A673 (cell line): ENCODE results near the gene FPR3. TPM values are rescaled to one million over a fixed set of nuclear protein-coding genes. Genes with fewer than 3 reads are reported as not detected.
"Not testable (repeated sequence)": the region's sequence is repeated elsewhere in the genome, so short reads cannot be mapped to it uniquely, and the experiment has no call there.

Experiments
- BruUV-seq: library from RNA; stranded (reverse); fragments of 400-500 nt; replicated peaks from 2 replicates; lab custom pipeline; 2021; lab: Mats Ljungman, UMichigan
- CTCF ChIA-PET: fragments of 300-600 bp; sonication (Branson Sonifier 250); formaldehyde crosslinking; loops from one replicate; lab custom pipeline; 2022; ENCODE audit warnings: antibody characterized with exemption; lab: Charles Lee
- POLR2A ChIA-PET: fragments of 300-600 bp; sonication (Branson Sonifier 250); formaldehyde crosslinking; loops from one replicate; lab custom pipeline; 2022; ENCODE audit warnings: antibody characterized with exemption; ENCODE audit not compliant: low non-redundant PET; lab: Charles Lee
- DNase-seq: peaks from one replicate; pipeline ENCODE4 v3.0.0-alpha.2; 2015; ENCODE audit warnings: low spot score
- H3K27ac ChIP-seq: fragments of 200-600 bp; sonication (generic); 2 replicates; pipeline ENCODE4 v1.5.1; 2016; ENCODE audit warnings: mixed run types, low read depth, mild to moderate bottlenecking, mixed read lengths, antibody characterized with exemption, low read length; ENCODE audit not compliant: poor library complexity, severe bottlenecking
- H3K27me3 ChIP-seq: fragments of 200-600 bp; sonication (generic); replicated peaks from 2 replicates; pipeline ENCODE4 v1.6.1; 2017; ENCODE audit warnings: mixed run types, low read depth, mild to moderate bottlenecking, mixed read lengths, antibody characterized with exemption, low read length; ENCODE audit not compliant: insufficient read depth, poor library complexity
- H3K36me3 ChIP-seq: fragments of 200-600 bp; sonication (generic); 2 replicates; pipeline ENCODE4 v1.6.1; 2016; ENCODE audit warnings: mixed run types, mild to moderate bottlenecking, mixed read lengths, antibody characterized with exemption, low read length; ENCODE audit not compliant: insufficient read depth, poor library complexity, severe bottlenecking
- H3K4me1 ChIP-seq: fragments of 200-600 bp; sonication (generic); 2 replicates; pipeline ENCODE4 v1.6.1; 2017; ENCODE audit warnings: mixed run types, mild to moderate bottlenecking, mixed read lengths, antibody characterized with exemption, low read length; ENCODE audit not compliant: insufficient read depth, poor library complexity, severe bottlenecking
- H3K4me3 ChIP-seq: fragments of 200-600 bp; sonication (generic); 2 replicates; pipeline ENCODE4 v1.5.1; 2016; ENCODE audit warnings: low read depth, mixed run types, mild to moderate bottlenecking, mixed read lengths, low read length; ENCODE audit not compliant: poor library complexity, severe bottlenecking
- H3K9me3 ChIP-seq: fragments of 200-600 bp; sonication (generic); 2 replicates; pipeline ENCODE4 v1.6.1; 2016; ENCODE audit warnings: mixed run types, low read depth, mild to moderate bottlenecking, mixed read lengths, antibody characterized with exemption, low read length; ENCODE audit not compliant: poor library complexity, severe bottlenecking
- EZH2 ChIP-seq: fragments of 200-600 bp; sonication (generic); IDR thresholded peaks from 2 replicates; pipeline ENCODE4 v1.6.1; 2017; ENCODE audit warnings: borderline replicate concordance, low read depth, mild to moderate bottlenecking, mixed read lengths, antibody characterized with exemption, low read length; ENCODE audit not compliant: poor library complexity, severe bottlenecking
- intact Hi-C: fragments of 100-400 bp; cut with micrococcal nuclease; formaldehyde crosslinking; loops from one replicate; pipeline ENCODE4 v1.10.0; 2022; ENCODE audit not compliant: unreplicated experiment
- total RNA-seq: library from RNA; stranded (reverse); gene quantifications from 2 replicates; pipeline ENCODE4 v1.2.3, GENCODE V29; 2021
- TF ChIP-seq, protein P1 (sequence below): fragments of 300-800, 200-600 bp; sonication (generic); conservative IDR thresholded peaks from 2 replicates; pipeline ENCODE4 v1.5.1; 2017; ENCODE audit warnings: low read depth, mild to moderate bottlenecking, antibody characterized with exemption, low read length, moderate library complexity, mixed read lengths

FPR3 gene
- total RNA-seq, 1 experiment from 2014 or later = not detected

DNA sequence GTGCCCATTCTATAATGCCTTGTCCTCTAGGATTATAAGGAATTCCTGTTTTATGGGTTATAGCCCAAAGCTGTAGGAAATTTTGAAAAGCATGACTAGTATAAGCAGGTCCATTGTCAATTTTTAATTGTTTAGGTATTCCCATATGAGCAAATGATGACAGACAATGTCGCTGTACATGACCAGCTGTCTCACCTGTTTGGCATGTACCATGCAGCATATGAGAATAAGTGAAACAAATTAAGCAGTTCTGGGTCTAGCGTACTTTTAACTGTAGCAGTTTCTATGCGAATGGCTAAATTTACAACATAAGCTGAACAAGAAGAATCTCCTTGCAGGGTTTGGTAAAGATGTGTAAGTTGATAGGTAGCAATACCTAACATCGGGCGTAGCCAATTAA is 11.6 kb downstream of the FPR3 start:
- H3K27ac ChIP-seq, H3K4me3 ChIP-seq, H3K36me3 ChIP-seq, POLR2A ChIA-PET, CTCF ChIA-PET, BruUV-seq, DNase-seq, H3K27me3 ChIP-seq, H3K9me3 ChIP-seq: not testable (repeated sequence)
- intact Hi-C loops = loop anchor here (5.0 to 10.0 kb wide), 3 partner anchors 144 to 332 kb away; partner anchors contain the start of gene CEACAM18
- H3K4me1 ChIP-seq = peaks cover 27% of the 10 kb centered on the region

DNA sequence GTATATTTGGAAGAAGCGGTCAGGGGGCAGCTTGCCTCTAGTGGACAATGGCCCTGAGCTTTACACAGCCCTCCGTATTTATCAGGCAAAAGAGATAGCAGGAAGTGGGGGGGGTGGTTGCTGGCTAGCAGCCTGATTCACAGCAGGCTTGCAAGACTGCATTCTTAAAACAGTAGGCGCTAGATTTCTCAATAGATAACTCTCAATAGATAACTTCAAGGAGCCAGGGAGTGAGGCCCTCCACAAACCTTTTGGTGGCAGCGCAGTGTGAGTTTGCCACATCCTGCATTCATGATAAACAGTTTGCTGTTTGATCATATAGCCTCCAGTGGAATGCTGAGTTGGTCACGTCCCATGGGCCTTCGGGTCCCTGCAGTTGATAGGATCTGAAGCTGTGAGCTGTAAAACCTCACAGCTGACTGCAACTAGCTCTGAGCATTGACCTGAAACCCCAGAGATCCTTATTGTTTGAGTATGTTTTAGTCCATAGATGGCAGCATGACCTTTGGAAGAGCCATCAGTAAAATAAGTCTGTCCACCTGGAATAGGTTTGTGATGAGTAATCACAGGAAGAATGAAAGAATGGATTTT is 12.2 kb downstream of the FPR3 start:
- Histone ChIP-seq H3K9me3 (no peaks in the 10 kb centered on the region), H3K4me1 (peaks cover 27% of the 10 kb centered on the region), H3K4me3 (no peak overlapping the region), H3K27me3 (no peaks in the 10 kb centered on the region), H3K36me3 (no peaks in the 10 kb centered on the region), H3K27ac (no peak overlapping the region)
- no peak for TF ChIP-seq EZH2
- TF ChIP-seq, protein P1, sequence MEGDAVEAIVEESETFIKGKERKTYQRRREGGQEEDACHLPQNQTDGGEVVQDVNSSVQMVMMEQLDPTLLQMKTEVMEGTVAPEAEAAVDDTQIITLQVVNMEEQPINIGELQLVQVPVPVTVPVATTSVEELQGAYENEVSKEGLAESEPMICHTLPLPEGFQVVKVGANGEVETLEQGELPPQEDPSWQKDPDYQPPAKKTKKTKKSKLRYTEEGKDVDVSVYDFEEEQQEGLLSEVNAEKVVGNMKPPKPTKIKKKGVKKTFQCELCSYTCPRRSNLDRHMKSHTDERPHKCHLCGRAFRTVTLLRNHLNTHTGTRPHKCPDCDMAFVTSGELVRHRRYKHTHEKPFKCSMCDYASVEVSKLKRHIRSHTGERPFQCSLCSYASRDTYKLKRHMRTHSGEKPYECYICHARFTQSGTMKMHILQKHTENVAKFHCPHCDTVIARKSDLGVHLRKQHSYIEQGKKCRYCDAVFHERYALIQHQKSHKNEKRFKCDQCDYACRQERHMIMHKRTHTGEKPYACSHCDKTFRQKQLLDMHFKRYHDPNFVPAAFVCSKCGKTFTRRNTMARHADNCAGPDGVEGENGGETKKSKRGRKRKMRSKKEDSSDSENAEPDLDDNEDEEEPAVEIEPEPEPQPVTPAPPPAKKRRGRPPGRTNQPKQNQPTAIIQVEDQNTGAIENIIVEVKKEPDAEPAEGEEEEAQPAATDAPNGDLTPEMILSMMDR = no peak
- BruUV-seq = no TSS peak
- CTCF ChIA-PET = interaction anchor here (1.0 kb wide), 1 partner anchor 146 kb away, joined by 3 read pairs; no protein-coding TSS in a partner anchor
- intact Hi-C loops = loop anchor here (5.0 to 10.0 kb wide), 3 partner anchors 145 to 332 kb away; partner anchors contain the start of gene CEACAM18
- POLR2A ChIA-PET = no interaction called here
- peak; percentile 85 for DNase-seq

DNA sequence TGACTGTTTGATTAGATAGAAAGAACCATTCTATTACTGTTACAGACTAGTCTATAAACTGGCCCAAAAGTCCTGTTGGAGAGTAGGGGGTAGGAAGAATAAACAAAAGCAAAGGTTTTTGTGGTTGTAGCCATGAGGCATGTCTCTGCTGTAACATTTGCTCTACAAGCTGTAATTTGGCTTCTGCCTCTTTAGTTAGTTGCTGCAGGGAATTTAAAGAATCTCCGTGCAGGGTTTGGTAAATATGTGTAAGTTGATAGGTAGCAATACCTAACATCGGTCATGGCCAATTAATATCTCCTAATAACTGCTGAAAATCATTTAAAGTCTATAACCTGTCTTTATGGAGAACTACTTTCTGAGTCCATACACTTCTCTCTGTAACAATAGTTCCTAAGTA is 13.0 kb downstream of the FPR3 start:
- Histone ChIP-seq H3K9me3 (no peaks in the 10 kb centered on the region), H3K27ac (peak overlapping the region; percentile 7), H3K4me1 (peaks cover 27% of the 10 kb centered on the region), H3K27me3 (no peaks in the 10 kb centered on the region), H3K36me3 (no peaks in the 10 kb centered on the region), H3K4me3 (no peak overlapping the region)
- intact Hi-C loops = loop anchor here (5.0 to 10.0 kb wide), 3 partner anchors 146 to 333 kb away; partner anchors contain the start of gene CEACAM18
- ChIA-PET POLR2A (no interaction called here), CTCF (interaction anchor here (1.0 to 1.8 kb wide), 7 partner anchors 9 to 335 kb away, joined by 3 to 15 read pairs (median 4); no protein-coding TSS in a partner anchor)
- no peak for DNase-seq
- TF ChIP-seq, protein P1 = no peak
- TF ChIP-seq EZH2 = no peak
- no TSS peak for BruUV-seq
